Measurements from ENCODE around the gene DDX39B. TPM values are rescaled to one million over a fixed set of nuclear protein-coding genes. Genes with fewer than 3 reads are reported as not detected.
"Not testable (repeated sequence)": the region's sequence is repeated elsewhere in the genome, so short reads cannot be mapped to it uniquely, and the experiment has no call there.

DDX39B gene
- total RNA-seq, 6 experiments from 2014 or later = 85.2 to 145 (median 102) TPM

GRCh38 chr6:31558318-31558625 lies 16.5 kb upstream of the DDX39B start:
- TF ChIP-seq CTCF (IDR thresholded peaks at IDR 0.05) = no peak
- TF ChIP-seq POLR2A (IDR thresholded peaks at IDR 0.05) = no peak
- Histone ChIP-seq H3K4me1 (no peaks in the 10 kb centered on the region), H3K27me3 (no peaks in the 10 kb centered on the region), H3K27ac (peak overlapping the region in 2 of 3 donors; percentile 40 to 49), H3K36me3 (peaks cover 0 to 42% (median 5%) of the 10 kb centered on the region in 4 donors), H3K4me3 (no peak overlapping the region), H3K9me3 (no peaks in the 10 kb centered on the region)
- ATAC-seq (peak in 1 of 4 donors; percentile 5), DNase-seq (no peak)
- WGBS (ENCODE audit: insufficient coverage, low coverage, low lambda C conversion rate, missing lambda C conversion rate) = 75% methylated on average over 3 of the region's 8 CpGs
- intact Hi-C loops (cut with DNase I) = no loop called here

- Histone ChIP-seq H3K9me3 (no peaks in the 10 kb centered on the region), H3K4me3 (no peak overlapping the region), H3K27me3 (no peaks in the 10 kb centered on the region), H3K4me1 (no peaks in the 10 kb centered on the region), H3K36me3 (peaks cover 0 to 47% (median 5%) of the 10 kb centered on the region in 4 donors), H3K27ac (peak overlapping the region in 2 of 3 donors; percentile 40 to 49)
- no peak for TF ChIP-seq CTCF (IDR thresholded peaks at IDR 0.05)
- intact Hi-C loops (cut with DNase I) = no loop called here
- peak in 3 of 4 donors; percentile 4 to 7 (median 7) for ATAC-seq
- WGBS (ENCODE audit: insufficient coverage, low coverage, low lambda C conversion rate, missing lambda C conversion rate) = 68% methylated on average over 16 of the region's 24 CpGs
- peak in 1 of 3 donors; percentile 42 for DNase-seq
Measured at GRCh38 chr6:31557443-31558317, 15.9 kb upstream of the DDX39B start.

- Histone ChIP-seq H3K36me3 (peaks cover 0 to 50% (median 5%) of the 10 kb centered on the region in 4 donors), H3K4me3 (no peak overlapping the region), H3K27me3 (no peaks in the 10 kb centered on the region), H3K27ac (no peak overlapping the region), H3K9me3 (no peaks in the 10 kb centered on the region), H3K4me1 (no peaks in the 10 kb centered on the region)
- ATAC-seq (no peak), DNase-seq (no peak)
- intact Hi-C loops (cut with DNase I) = no loop called here
- 67% methylated on average over 3 of the region's 3 CpGs for whole genome bisulfite sequencing (ENCODE audit: insufficient coverage, low coverage, low lambda C conversion rate, missing lambda C conversion rate)
- TF ChIP-seq CTCF (IDR thresholded peaks at IDR 0.05) = no peak
- TF ChIP-seq POLR2A (IDR thresholded peaks at IDR 0.05) = no peak
Measured at GRCh38 chr6:31556307-31556706, 14.5 kb upstream of the DDX39B start.

- peak; percentile 57 to 69 (median 64) for DNase-seq
- peaks cover 0 to 10% (median 5%) of the 10 kb centered on the region in 4 donors for H3K4me1 ChIP-seq
- H3K4me3 ChIP-seq, H3K27ac ChIP-seq, H3K9me3 ChIP-seq, H3K27me3 ChIP-seq: not testable (repeated sequence)
- intact Hi-C loops (cut with DNase I) = loop anchor here in 1 of 2 donors (5.0 kb wide), 1 partner anchor 46 kb away; no protein-coding TSS in a partner anchor
- 15% methylated on average over 4 of the region's 5 CpGs for WGBS (ENCODE audit: insufficient coverage, low coverage, low lambda C conversion rate, missing lambda C conversion rate)
- H3K36me3 ChIP-seq = peaks cover 0 to 43% (median 2%) of the 10 kb centered on the region in 4 donors
- peak; percentile 27 to 43 (median 39) for TF ChIP-seq CTCF (IDR thresholded peaks at IDR 0.05)
- ATAC-seq = peak in 3 of 4 donors; percentile 8 to 39 (median 16)
Measured at GRCh38 chr6:31551371-31551770, 9.6 kb upstream of the DDX39B start.
